GM21619 (cell line): ENCODE data around the gene MLX.
"Not testable (repeated sequence)": the region's sequence is repeated elsewhere in the genome, so short reads cannot be mapped to it uniquely, and the experiment has no call there.

Source experiments
- ATAC-seq: cut with Tn5 transposase; IDR thresholded peaks from one replicate; pipeline ENCODE4 v1.9.1; 2021; ENCODE audit not compliant: unreplicated experiment

MLX gene

DNA sequence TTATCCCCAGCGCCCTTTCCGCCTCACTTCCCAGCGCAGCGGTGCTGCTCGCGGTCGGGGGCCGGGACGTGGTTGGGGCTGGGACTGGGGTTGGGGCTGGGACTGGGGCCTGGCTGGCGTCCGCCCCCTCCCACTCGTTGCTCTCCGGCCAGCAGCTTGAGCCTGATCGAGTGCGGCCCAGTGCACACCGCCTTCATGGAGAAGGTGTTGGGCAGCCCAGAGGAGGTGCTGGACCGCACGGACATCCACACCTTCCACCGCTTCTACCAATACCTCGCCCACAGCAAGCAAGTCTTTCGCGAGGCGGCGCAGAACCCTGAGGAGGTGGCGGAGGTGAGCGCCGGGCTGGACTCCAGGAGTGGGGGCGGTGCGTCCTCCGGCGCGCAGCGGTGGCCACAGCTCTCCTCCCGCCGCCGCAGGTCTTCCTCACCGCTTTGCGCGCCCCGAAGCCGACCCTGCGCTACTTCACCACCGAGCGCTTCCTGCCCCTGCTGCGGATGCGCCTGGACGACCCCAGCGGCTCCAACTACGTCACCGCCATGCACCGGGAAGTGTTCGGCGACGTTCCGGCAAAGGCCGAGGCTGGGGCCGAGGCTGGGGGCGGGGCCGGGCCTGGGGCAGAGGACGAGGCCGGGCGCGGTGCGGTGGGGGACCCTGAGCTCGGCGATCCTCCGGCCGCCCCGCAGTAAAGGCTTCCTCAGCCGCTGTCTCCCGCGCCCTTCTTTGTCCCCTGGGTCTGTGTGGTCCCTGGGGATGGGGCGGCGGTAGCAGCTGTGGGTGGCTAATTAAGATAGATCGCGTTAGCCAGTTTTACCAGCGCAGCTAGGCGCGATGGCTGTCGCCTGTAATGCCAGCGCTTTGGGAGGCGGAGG lies 12.4 kb upstream of the MLX start:
- ATAC-seq: peak; percentile 82

DNA sequence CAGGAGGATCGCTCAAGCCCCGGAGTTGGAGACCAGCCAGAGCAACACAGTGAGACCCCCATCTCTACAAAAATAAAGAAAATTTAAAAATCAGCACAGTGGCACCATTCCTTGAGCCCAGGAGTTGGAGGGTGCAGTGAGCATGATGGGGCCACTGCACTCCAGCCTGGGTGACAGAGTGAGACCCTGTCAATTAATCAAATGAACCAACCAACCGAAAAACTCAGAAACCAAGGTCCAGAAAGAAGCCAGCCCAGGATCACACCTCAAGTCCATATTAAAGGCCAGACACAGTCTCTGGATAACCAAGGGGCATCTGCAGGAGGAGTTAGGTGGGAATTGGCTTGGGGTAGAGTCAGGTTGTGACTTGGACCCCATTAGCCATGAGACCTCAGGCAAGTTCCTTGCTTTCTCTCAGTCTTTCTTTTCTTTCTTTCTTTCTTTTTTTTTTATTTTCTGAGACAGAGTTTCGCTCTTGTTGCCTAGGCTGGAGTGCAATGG lies 11.7 kb upstream of the MLX start:
- ATAC-seq: no peak

DNA sequence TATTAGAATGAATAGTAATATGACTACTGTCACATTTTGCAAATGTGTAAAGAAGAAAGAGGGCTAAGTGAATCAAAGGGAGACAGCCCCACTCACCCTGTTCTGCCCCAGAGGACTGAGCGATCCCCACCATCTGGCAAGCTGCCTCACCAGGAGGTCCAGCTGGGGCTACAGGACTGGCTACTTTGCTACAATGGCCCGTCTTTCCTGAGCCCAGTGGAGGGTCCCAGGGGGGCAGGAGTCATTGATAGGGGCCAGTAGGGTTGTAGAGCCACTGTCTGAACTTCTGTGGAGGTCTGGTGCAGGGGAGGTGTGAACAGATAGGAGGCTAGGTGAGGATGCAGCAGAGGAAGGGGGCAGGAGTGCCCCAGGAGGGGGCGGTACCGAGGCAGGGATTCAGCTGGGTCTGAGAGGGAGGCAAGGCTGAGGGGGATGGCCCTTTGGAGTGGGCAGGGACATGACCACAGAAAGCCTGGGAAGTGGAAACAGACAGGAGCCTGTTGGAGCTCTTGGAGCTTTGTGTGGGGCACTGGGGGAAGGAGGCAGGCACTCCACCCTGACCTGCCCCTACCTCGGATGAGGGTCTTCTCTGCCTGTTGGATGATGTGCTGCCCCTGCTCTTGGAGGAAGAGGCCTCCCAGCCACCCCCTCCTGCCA lies 10.8 kb upstream of the MLX start:
- ATAC-seq: not testable (repeated sequence)

DNA sequence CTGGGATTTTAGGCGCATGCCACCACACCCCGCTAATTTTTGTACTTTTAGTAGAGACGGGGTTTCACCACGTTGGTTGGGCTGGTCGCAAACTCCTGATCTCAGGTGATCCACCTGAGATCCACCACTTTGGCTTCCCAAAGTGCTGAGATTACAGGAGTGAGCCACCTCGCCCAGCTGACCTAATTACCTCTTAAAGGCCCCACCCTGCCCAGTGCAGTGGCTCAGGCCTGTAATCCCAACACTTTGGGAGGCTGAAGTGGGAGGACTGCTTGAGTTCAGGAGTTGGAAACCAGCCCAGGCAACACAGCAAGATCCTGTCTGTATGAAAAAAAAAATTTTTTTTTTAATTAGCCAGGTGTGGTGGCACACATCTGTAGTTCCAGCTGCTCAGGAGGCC lies 7.8 kb upstream of the MLX start:
- ATAC-seq: no peak

DNA sequence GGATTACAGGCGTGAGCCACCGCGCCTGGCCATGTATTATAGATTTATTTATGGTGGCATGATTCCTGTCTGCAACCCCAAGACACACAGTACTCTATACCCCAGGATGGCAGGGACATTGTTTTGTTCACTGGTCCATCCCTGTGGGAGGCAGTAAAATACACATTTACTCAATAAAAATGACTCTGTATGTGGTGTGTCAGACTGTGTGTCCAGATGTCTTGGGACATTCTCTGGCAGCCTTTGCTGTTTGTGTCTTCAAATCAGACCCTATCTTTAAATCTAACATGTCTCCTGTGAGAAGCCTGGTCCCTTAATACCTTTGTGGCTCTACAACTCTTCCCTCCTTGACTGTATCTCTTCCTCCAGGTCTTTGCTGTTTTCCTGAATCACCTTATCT lies 6.7 kb upstream of the MLX start:
- no peak for ATAC-seq

DNA sequence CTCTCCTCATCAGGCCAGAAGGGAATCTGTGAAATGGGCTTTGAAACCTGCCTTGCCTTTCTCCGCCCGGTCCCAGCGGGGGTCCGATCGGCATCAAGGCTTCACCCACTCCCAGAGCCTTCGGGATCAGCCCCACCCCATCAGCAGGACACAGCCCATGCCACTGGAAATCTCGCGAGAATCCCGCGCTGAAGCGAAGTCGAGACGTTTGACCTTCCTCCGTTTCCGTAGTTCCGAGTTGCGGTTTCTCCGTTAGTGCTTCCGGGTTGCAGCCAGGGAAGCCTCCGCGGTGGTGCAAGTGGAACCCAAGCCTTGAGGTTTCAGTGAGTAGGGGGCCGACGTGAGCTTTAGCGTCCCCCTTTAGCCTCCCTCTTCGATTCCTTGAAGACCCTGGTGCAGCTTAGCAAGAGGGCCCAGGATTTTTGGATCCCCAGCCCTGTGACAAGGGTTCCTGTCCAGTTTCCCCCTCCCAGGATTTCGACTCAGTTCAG lies 5.0 kb upstream of the MLX start, which contains the start of gene COASY:
Gene COASY, plus strand, starts transcription at position 252 of the 491 bp plus-strand sequence. CDS start 475 bp downstream, outside the sequence.
- no peak for ATAC-seq

DNA sequence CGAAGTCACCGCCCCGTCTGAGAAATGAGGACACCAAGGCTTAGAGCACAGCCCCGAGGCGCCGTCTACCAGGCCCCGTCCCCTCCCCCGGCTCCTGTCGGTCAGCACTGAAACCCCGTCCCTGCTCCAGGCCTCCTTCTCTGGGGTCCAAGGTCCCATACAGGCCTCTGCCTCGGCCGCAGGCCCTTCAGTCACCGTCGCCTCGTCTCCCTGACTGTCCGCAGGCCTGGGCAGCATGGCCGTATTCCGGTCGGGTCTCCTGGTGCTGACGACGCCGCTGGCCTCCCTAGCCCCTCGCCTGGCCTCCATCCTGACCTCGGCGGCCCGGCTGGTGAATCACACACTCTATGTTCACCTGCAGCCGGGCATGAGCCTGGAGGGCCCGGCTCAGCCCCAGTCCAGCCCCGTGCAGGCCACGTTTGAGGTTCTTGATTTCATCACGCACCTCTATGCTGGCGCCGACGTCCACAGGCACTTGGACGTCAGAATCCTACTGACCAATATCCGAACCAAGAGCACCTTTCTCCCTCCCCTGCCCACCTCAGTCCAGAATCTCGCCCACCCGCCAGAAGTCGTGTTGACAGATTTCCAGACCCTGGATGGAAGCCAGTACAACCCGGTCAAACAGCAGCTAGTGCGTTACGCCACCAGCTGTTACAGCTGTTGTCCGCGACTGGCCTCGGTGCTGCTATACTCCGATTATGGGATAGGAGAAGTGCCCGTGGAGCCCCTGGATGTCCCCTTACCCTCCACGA lies 4.3 kb upstream of the MLX start:
- ATAC-seq: no peak

DNA sequence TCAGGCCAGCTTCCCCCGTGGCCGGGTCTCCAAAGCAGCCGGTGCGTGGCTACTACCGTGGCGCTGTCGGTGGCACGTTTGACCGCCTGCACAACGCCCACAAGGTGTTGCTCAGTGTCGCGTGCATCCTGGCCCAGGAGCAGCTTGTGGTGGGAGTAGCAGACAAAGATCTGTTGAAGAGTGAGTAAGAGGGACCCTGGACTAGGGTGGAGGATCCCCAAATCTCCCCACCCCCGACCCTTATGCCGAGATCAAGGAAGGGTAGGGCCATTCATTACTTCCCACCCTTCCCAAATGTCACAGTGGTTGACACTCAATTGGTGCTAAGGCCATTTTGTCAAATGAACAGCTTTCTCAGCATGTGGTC lies 3.8 kb upstream of the MLX start:
- ATAC-seq: no peak

DNA sequence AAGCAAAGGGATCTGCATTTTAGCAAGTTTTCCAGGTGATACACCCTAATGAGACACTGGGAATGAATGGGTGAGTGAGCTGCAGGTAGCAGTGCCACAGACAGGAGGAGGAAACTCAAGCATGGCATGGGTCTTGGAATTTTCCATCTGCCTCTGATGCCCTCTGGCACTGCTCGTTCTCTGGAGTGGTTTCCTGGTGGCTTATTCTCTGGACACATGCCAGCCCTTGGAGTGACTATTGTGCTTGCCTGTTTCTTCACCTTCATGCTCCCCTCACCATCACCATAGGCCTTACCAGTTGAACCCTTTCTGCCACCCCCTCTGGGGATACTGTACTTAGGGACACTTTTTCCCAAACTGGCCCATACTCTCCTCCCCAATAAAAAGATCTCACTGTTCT lies 3.4 kb upstream of the MLX start:
- no peak for ATAC-seq

- ATAC-seq: no peak
Measured at GRCh38 chr17:42563950-42564349, 3.0 kb upstream of the MLX start.

DNA sequence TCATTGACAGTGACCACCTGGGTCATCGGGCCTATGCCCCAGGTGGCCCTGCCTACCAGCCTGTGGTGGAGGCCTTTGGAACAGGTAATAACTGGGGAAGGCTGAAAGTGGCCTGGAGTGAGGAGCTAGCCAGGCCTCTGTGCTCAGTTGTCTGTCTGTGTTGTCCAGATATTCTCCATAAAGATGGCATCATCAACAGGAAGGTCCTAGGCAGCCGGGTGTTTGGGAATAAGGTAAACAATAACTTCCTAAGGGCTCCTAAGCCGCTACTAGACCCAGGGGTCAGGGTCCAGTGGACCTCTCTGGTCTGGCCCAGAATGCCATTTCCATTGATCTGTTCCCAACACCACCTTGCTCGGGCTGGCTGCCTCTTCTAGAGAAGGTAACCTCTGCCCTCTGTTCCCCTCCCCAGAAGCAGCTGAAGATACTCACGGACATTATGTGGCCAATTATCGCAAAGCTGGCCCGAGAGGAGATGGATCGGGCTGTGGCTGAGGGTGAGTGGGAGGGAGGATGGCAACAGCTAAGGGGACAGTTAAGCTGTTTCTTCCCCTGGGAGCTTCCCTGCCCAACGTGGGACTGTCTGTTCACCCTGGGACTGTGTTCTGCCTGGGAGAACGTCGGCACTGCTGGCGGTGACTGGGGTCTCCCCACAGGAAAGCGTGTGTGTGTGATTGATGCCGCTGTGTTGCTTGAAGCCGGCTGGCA lies 1.9 kb upstream of the MLX start:
- ATAC-seq: no peak

GRCh38 chr17:42565523-42566214 lies 1.2 kb upstream of the MLX start:
- no peak for ATAC-seq

DNA sequence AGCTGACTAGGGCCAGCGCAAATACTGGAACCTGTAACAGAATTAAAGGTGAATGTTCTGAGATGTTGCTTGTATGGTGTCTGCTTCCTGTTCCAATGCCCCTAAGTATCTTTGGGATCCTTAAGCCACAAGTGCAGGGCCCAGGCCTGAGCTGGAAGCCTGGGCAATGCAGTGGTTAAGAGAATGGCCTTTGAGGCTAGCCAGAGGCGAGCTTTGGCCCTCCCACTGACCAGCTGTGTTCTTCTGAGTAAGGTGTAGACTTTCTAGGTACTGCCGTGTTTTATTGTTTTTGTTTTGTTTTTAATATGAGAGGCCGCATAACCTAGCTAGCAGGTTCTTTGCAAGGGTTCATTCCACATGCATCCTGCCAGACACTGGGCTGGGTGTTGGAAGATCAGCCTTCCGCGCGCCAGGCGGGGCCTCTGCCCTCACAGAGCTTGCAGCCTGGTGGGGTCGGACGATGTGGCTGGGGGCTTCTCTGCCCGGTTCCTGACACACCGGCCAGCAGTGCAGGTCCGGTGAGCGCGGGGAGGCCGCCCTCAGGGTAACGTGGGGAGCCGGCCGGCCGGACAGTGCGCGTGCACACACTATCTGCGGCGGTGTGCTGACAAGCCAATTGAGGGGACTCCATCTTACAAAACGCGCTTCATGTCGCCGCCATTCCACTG lies 551 bp upstream of the MLX start:
- no peak for ATAC-seq

DNA sequence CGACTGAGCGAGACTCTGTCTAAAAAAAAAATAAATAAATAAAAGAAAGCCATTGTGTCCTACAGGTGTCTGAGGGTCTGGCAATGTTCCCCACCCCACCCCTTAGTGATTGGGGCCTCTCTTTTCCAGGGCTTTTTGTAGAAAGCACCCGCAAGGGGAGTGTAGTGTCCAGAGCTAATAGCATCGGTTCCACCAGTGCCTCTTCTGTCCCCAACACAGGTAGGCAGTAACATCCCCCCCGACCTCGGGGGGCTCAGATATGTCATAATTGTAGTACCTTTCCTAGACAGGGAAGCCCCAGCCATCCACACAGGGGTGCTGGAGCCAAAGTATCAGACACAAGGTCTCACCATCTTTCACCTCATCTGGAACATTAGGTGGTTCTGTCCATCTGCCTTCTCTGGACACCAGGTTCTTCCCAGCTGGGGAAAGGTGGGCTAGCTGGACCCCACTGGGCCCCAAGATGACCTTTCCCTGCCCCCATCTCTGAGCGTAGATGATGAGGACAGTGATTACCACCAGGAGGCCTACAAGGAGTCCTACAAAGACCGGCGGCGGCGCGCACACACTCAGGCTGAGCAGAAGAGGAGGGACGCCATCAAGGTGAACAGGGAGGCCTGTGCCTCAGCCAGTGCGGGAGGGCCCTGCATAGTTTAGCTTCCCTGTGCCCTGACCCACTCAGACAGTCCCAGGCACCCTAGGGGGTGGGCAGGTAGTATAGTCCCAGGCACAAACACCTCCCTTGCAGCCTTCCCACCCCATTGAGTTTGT lies 1.6 kb downstream of the MLX start:
- ATAC-seq: no peak

- ATAC-seq: no peak
Measured at GRCh38 chr17:42571435-42572225, 4.7 kb downstream of the MLX start.

GRCh38 chr17:42573095-42573494 lies 6.2 kb downstream of the MLX start:
- ATAC-seq: no peak

DNA sequence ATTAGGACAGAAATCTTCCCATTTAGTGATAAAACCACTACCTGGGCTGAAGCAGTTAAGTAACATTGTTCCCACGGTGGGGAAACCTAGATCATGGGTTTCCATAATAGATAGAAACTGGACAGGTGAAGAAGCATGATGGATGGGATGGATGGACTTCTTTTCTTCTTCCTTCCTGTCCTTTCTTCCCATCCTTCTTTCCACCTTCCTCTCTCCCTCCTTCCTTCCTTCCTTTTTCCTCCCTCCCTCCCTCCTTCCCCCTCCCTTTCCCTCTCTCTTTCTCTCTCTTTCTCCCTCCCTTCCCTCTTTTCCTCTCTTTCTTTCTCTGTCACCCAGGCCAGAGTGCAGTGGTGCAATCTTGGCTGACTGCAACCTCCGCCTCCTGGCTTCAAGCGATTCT lies 7.6 kb downstream of the MLX start:
- ATAC-seq: no peak

DNA sequence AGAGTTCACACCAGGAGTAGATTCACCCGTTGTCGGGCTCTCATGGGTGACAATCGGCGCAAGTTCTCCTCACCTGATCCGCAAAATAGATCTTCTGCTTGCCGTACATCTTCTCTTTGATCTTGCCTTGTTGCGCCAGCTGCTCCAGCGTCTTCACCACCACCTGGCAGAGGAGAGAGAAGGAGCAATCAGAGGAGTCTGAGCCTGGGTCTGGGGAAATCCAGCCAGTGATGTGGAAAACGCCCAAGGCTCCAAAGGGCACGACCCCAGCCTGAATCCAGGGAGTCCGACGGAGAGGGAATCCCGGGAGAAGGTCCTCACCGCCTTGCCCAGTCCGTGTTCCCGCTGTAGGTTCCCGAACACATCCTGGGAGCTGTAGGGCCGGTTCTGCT lies 10.2 kb downstream of the MLX start:
- ATAC-seq: no peak
